Astrocyte of the spinal cord (primary cell): ENCODE data around the gene CRX.

Experiments used
- DNase-seq: peaks from one replicate; pipeline ENCODE4 v3.0.0; 2011; ENCODE audit warnings: low read depth, low spot score
- H3K4me3 ChIP-seq: 2 replicates; pipeline ENCODE4 v1.5.1; 2011; ENCODE audit warnings: low read depth, mild to moderate bottlenecking, low read length, moderate library complexity
- CTCF ChIP-seq: IDR thresholded peaks from 2 replicates; pipeline ENCODE4 v1.5.1; 2012; ENCODE audit warnings: low read depth, mild to moderate bottlenecking, low read length, inconsistent platforms
- in situ Hi-C: cut with HindIII; loops from 2 replicates; pipeline ENCODE4 v1.10.0; 2017; ENCODE audit warnings: low sequenced_read_pairs

Gene CRX

GRCh38 chr19:47824396-47824795 is 2.7 kb downstream of the CRX start:
- no peak for DNase-seq
- in situ Hi-C loops = no loop called here
- no peak overlapping the region for H3K4me3 ChIP-seq
- TF ChIP-seq CTCF = no peak

- DNase-seq = no peak
- in situ Hi-C loops = no loop called here
- no peak for TF ChIP-seq CTCF
- H3K4me3 ChIP-seq = no peak overlapping the region
These were observed 5.1 kb downstream of the CRX start for GRCh38 chr19:47826800-47827199.

GRCh38 chr19:47832723-47833122 is 11.0 kb downstream of the CRX start:
- H3K4me3 ChIP-seq = no peak overlapping the region
- no peak for TF ChIP-seq CTCF
- in situ Hi-C loops = no loop called here
- no peak for DNase-seq

- in situ Hi-C loops = no loop called here
- no peak overlapping the region for H3K4me3 ChIP-seq
- DNase-seq = no peak
- no peak for TF ChIP-seq CTCF
These were observed 14.3 kb downstream of the CRX start for GRCh38 chr19:47836038-47836437.

GRCh38 chr19:47839411-47839810 is 17.7 kb downstream of the CRX start:
- TF ChIP-seq CTCF = no peak
- in situ Hi-C loops = no loop called here
- no peak overlapping the region for H3K4me3 ChIP-seq
- DNase-seq = no peak

- H3K4me3 ChIP-seq = no peak overlapping the region
- no peak for DNase-seq
- in situ Hi-C loops = no loop called here
- TF ChIP-seq CTCF = no peak
These were observed 18.2 kb downstream of the CRX start for GRCh38 chr19:47839913-47840312.

GRCh38 chr19:47842941-47843340 is 21.2 kb downstream of the CRX start:
- no peak for DNase-seq
- in situ Hi-C loops = no loop called here

More at GRCh38 chr19:47842941-47843340, 21.2 kb downstream of the CRX start:
- H3K4me3 ChIP-seq = no peak overlapping the region
- TF ChIP-seq CTCF = no peak
